Uterus (tissue), 4 donors: Measurements from ENCODE around the gene KDM6B. TPM values are rescaled to one million over a fixed set of nuclear protein-coding genes. Genes with fewer than 3 reads are reported as not detected.
A peak's percentile ranks its signal among the peaks of the same experiment; 100 is the strongest.

ENCODE experiments used
- DNase-seq, 2 donors: peaks; one replicate each; pipeline ENCODE4 v3.0.0-alpha.2; 2019 to 2020
- H3K27ac ChIP-seq, 2 donors: fragments of 200-600 bp; sonication (generic); 1 replicate in 1 of 2; 2 replicates in 1 of 2; pipeline ENCODE4 v1.5.1; 2016 to 2018
- H3K27me3 ChIP-seq, 2 donors: fragments of 200-600 bp; sonication (generic); one replicate each; pipeline ENCODE4 v1.5.1; 2018 to 2019; ENCODE audit warnings: control low read depth in 1 of 2
- H3K36me3 ChIP-seq, 2 donors: fragments of 200-600 bp; sonication (generic); one replicate each; pipeline ENCODE4 v1.5.1; 2019; ENCODE audit warnings: control low read depth in 1 of 2
- H3K4me1 ChIP-seq, 2 donors: fragments of 200-600 bp; sonication (generic); one replicate each; pipeline ENCODE4 v1.5.1; 2018 to 2019; ENCODE audit warnings: control low read depth in 1 of 2
- H3K4me3 ChIP-seq, 2 donors: fragments of 200-600 bp; sonication (generic); 1 replicate in 1 of 2; 2 replicates in 1 of 2; pipeline ENCODE4 v1.5.1; 2018 to 2019; ENCODE audit warnings: mild to moderate bottlenecking in 1 of 2
- H3K9me3 ChIP-seq, 2 donors: fragments of 200-600 bp; sonication (generic); one replicate each; pipeline ENCODE4 v1.5.1; 2019; ENCODE audit warnings: control low read depth in 1 of 2
- CTCF ChIP-seq, 4 experiments: fragments of 200-600 bp in 2 of 4; fragments of 450-650 bp in 2 of 4; sonication (generic) in 2 of 4; IDR thresholded peaks; one replicate each; pipeline ENCODE4 v1.5.1; 2016 to 2019; ENCODE audit warnings: antibody characterized with exemption in 4 of 4, mild to moderate bottlenecking in 2 of 4, moderate library complexity in 1 of 4
- POLR2A ChIP-seq, 2 donors: fragments of 450-650 bp; IDR thresholded peaks; one replicate each; pipeline ENCODE4 v1.6.1; 2016; ENCODE audit warnings: antibody characterized with exemption in 2 of 2, mild to moderate bottlenecking in 1 of 2, moderate library complexity in 1 of 2
- intact Hi-C: fragments of 100-400 bp; cut with DNase I; formaldehyde crosslinking; loops from one replicate; pipeline ENCODE4 v1.15.1; 2023; ENCODE audit warnings: low total_unique reads
- total RNA-seq, 4 donors: library from RNA; depleted of rRNA in 3 of 4; stranded (reverse); fragments of >200 nt in 3 of 4; gene quantifications; one replicate each; pipeline versions ENCODE4 v1.1.0 to v1.2.4, GENCODE V29; 2014 to 2023
- donor health status: DM: yes; HTN: yes; CAD: no.

KDM6B gene
- total RNA-seq, 4 donors from 2014 or later = 2.6 to 47.9 (median 4.4) TPM

- Histone ChIP-seq H3K4me3 (no peak overlapping the region), H3K27ac (no peak overlapping the region), H3K9me3 (no peaks in the 10 kb centered on the region), H3K4me1 (peaks cover 0 to under 1% of the 10 kb centered on the region in 2 donors), H3K27me3 (no peaks in the 10 kb centered on the region), H3K36me3 (no peaks in the 10 kb centered on the region)
- TF ChIP-seq CTCF (IDR thresholded peaks at IDR 0.05) (no peak), POLR2A (IDR thresholded peaks at IDR 0.05) (no peak)
- peak; percentile 26 for DNase-seq
- intact Hi-C loops = no loop called here
Measured at GRCh38 chr17:7852919-7853690, 19.1 kb downstream of the KDM6B start.

GRCh38 chr17:7853691-7854038, 19.6 kb downstream of the KDM6B start:
- Histone ChIP-seq H3K4me3 (no peak overlapping the region), H3K4me1 (peaks cover 0 to 6% of the 10 kb centered on the region in 2 donors), H3K9me3 (no peaks in the 10 kb centered on the region), H3K27ac (no peak overlapping the region), H3K36me3 (no peaks in the 10 kb centered on the region), H3K27me3 (no peaks in the 10 kb centered on the region)
- TF ChIP-seq CTCF (IDR thresholded peaks at IDR 0.05) (no peak), POLR2A (IDR thresholded peaks at IDR 0.05) (no peak)
- DNase-seq = peak in 1 of 2 donors; percentile 29
- intact Hi-C loops = no loop called here

GRCh38 chr17:7854078-7854777, 20.2 kb downstream of the KDM6B start:
- TF ChIP-seq CTCF (IDR thresholded peaks at IDR 0.05) (no peak), POLR2A (IDR thresholded peaks at IDR 0.05) (no peak)
- DNase-seq = peak in 1 of 2 donors; percentile 17
- Histone ChIP-seq H3K27me3 (no peaks in the 10 kb centered on the region), H3K27ac (peak overlapping the region; percentile 90 to 98), H3K4me3 (peak overlapping the region in 1 of 2 donors; percentile 6), H3K4me1 (peaks cover 0 to 9% of the 10 kb centered on the region in 2 donors), H3K9me3 (no peaks in the 10 kb centered on the region), H3K36me3 (no peaks in the 10 kb centered on the region)
- intact Hi-C loops = no loop called here

GRCh38 chr17:7854851-7855659, 21.0 kb downstream of the KDM6B start, which contains the start of gene TMEM88:
TMEM88 (plus strand) TSS chr17:7855066; CDS start chr17:7855075, 9 bp downstream.
- DNase-seq = peak; percentile 36 to 37
- Histone ChIP-seq H3K9me3 (no peaks in the 10 kb centered on the region), H3K27ac (peak within 1 kb of the TSS; percentile 90 to 98), H3K4me3 (peak within 1 kb of the TSS; percentile 6 to 10), H3K36me3 (no peaks in the 10 kb centered on the region), H3K4me1 (peaks cover 0 to 9% of the 10 kb centered on the region in 2 donors), H3K27me3 (no peaks in the 10 kb centered on the region)
- intact Hi-C loops = no loop called here
- TF ChIP-seq POLR2A (IDR thresholded peaks at IDR 0.05) (no peak), CTCF (IDR thresholded peaks at IDR 0.05) (no peak)
